ENCODE results near the gene GDPGP1.

DNA sequence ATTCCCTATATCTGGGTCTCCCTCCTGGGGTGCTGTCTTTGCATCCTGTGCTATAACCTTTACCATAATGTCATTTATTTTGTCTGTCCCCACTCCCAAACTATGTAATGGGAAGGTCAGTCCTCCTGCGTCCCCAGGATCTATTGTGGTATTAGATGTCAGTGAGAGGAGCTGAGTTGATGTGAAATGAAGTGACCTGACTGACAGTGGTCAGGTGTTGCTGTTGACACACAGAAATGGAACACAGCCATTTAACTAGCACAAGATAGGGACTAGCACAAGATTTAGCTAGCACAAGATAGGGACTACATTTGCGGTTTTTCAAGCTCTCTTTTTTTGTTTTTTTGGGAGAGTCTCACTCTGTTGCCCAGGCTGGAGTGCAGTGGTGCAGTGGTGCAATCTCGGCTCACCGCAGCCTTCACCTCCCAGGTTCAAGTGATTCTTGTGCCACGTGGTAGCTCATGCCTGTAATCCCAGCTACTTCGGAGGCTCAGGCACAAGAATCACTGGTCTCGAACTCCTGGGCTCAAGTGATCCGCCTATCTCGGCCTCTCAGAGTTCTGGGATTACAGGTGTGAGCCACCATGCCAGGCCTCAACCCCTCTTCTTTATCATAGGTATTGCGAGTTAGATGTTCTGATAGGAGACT lies 36.6 kb downstream of the GDPGP1 start:
- TF ChIP-seq POLR2A (IDR thresholded peaks at IDR 0.05; ENCODE audit: low read length) (no peak), GATA1 (IDR thresholded peaks at IDR 0.05; ENCODE audit: low read depth, low read length) (no peak)

Measured in erythroblast (primary cell).